GM13977 (cell line): ENCODE measurements around the gene MLF2.

Experiments used
- DNase-seq: peaks from one replicate; pipeline ENCODE4 v3.0.0; 2012; ENCODE audit warnings: low spot score
- CTCF ChIP-seq: IDR thresholded peaks from 2 replicates; pipeline ENCODE4 v1.5.1; 2012; ENCODE audit warnings: mild to moderate bottlenecking, control low read depth; ENCODE audit not compliant: insufficient read depth; ENCODE audit errors: extremely low read depth, missing control alignments
- in situ Hi-C: fragments of 300-500 bp; cut with MboI; formaldehyde crosslinking; loops from one replicate; pipeline ENCODE4 v1.12.0; 2022; ENCODE audit warnings: low sequenced_read_pairs, low pct_unique_long_range_greater_than_20kb, mixed read lengths, inconsistent platforms; ENCODE audit not compliant: unreplicated experiment

MLF2 gene

GRCh38 chr12:6754411-6754810 lies 1.5 kb upstream of the MLF2 start:
- in situ Hi-C loops = no loop called here
- no peak for DNase-seq
- TF ChIP-seq CTCF = no peak

- no peak for TF ChIP-seq CTCF
- in situ Hi-C loops = no loop called here
- DNase-seq = no peak
Observed at GRCh38 chr12:6753772-6754356, 923 bp upstream of the MLF2 start.

- peak; percentile 63 for DNase-seq
- in situ Hi-C loops = no loop called here
- TF ChIP-seq CTCF = no peak
Observed at GRCh38 chr12:6752167-6752920, 597 bp downstream of the MLF2 start.

- DNase-seq = no peak
- TF ChIP-seq CTCF = no peak
- in situ Hi-C loops = no loop called here
Observed at GRCh38 chr12:6751767-6752166, 1.2 kb downstream of the MLF2 start.

- in situ Hi-C loops = no loop called here
- no peak for TF ChIP-seq CTCF
- DNase-seq = no peak
Observed at GRCh38 chr12:6750506-6750905, 2.4 kb downstream of the MLF2 start.

- no peak for DNase-seq
- in situ Hi-C loops = no loop called here
- TF ChIP-seq CTCF = no peak
Observed at GRCh38 chr12:6748761-6749160, 4.2 kb downstream of the MLF2 start.
